Thymus (tissue), 11 donors: Measurements from ENCODE around the gene GTF2H2C. TPM values are rescaled to one million over a fixed set of nuclear protein-coding genes. Genes with fewer than 3 reads are reported as not detected.
A peak's percentile ranks its signal among the peaks of the same experiment; 100 is the strongest.
"Not testable (repeated sequence)": the region's sequence is repeated elsewhere in the genome, so short reads cannot be mapped to it uniquely, and the experiment has no call there.

Source experiments
- DNase-seq, 9 donors: peaks; one replicate each; pipeline ENCODE4 v3.0.0-alpha.2; 2013; ENCODE audit warnings: low spot score in 9 of 9, low read depth in 6 of 9, missing footprints in 1 of 9
- H3K27ac ChIP-seq, 2 donors: one replicate each; pipeline ENCODE4 v1.5.1; 2013; ENCODE audit warnings: control low read depth in 1 of 2, low read depth in 1 of 2, low read length in 1 of 2, mild to moderate bottlenecking in 1 of 2, moderate library complexity in 1 of 2
- H3K27me3 ChIP-seq, 2 donors: one replicate each; pipeline ENCODE4 v1.5.1; 2013; ENCODE audit warnings: low read length in 1 of 2; ENCODE audit not compliant: control insufficient read depth in 2 of 2, insufficient read depth in 1 of 2
- H3K36me3 ChIP-seq, 2 donors: one replicate each; pipeline ENCODE4 v1.5.1; 2013; ENCODE audit warnings: low read length in 1 of 2, mild to moderate bottlenecking in 1 of 2, moderate library complexity in 1 of 2; ENCODE audit not compliant: control insufficient read depth in 2 of 2, insufficient read depth in 2 of 2
- H3K4me1 ChIP-seq, 2 donors: one replicate each; pipeline ENCODE4 v1.5.1; 2013; ENCODE audit warnings: low read length in 2 of 2; ENCODE audit not compliant: control insufficient read depth in 2 of 2, insufficient read depth in 2 of 2
- H3K4me3 ChIP-seq, 2 donors: one replicate each; pipeline ENCODE4 v1.5.1; 2013; ENCODE audit warnings: low read length in 2 of 2, control low read depth in 1 of 2, mild to moderate bottlenecking in 1 of 2
- H3K9me3 ChIP-seq, 2 donors: one replicate each; pipeline ENCODE4 v1.5.1; 2013; ENCODE audit warnings: low read length in 1 of 2, mild to moderate bottlenecking in 1 of 2; ENCODE audit not compliant: control insufficient read depth in 2 of 2, insufficient read depth in 1 of 2
- WGBS: extraction: QIAGEN DNeasy Blood & Tissue Kit; methylation state at CpG from one replicate; pipeline ENCODE4 v1.1.7; 2013; 5-methylcytosine and 5-hydroxymethylcytosine counted together
- polyA plus RNA-seq: library from polyadenylated mRNA; stranded (reverse); fragments of 200-250 nt; gene quantifications from one replicate; pipeline ENCODE4 v1.2.3, GENCODE V29; 2013
- total RNA-seq: library from RNA; stranded (reverse); fragments of 120-200 nt; gene quantifications from one replicate; pipeline ENCODE4 v1.2.4, GENCODE V29; 2013
- donor health status: healthy.

Gene GTF2H2C
- total and polyA plus RNA-seq, 2 donors: 27.9 to 32.0 TPM

DNA sequence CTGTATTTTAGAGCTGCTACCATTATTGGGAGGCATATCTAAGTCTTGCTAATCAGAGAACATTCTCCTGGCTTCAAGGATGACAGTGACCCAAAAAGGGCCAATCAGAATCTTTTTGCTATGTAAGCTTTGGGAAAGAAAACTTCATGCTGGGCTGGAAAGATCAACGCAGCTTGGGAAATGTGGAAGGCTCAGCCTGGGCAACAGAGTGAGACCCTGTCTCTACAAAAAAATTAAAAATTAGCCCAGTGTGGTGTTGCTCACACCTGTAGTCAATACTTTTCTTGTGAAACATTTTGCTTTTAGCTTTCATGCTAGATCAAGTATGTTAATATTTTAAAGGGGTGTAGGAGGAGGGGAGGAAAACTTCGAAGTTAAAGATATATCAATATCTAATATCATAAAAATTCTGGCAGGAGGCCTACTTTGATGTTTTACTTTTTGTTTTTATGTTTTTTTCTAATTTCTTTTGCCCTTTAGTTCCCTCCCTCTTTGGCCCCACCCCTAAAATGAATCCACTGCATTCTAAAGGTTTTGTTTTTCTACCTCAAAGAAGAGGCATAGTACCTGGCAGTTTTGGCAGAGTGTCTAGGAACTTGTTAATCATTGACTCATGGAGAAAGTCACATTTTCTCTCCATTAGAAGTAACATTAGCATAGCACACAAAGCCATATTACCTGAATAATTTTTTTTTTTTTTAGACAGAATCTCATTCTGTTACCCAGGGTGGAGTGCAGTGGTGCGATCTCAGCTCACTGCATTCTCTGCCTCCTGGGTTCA, 17.0 kb upstream of the GTF2H2C start:
- H3K27me3 ChIP-seq, H3K9me3 ChIP-seq, DNase-seq, H3K4me3 ChIP-seq, H3K36me3 ChIP-seq, H3K4me1 ChIP-seq, H3K27ac ChIP-seq: not testable (repeated sequence)
- no CpG with 5 or more reads among the region's 3 CpGs for WGBS

DNA sequence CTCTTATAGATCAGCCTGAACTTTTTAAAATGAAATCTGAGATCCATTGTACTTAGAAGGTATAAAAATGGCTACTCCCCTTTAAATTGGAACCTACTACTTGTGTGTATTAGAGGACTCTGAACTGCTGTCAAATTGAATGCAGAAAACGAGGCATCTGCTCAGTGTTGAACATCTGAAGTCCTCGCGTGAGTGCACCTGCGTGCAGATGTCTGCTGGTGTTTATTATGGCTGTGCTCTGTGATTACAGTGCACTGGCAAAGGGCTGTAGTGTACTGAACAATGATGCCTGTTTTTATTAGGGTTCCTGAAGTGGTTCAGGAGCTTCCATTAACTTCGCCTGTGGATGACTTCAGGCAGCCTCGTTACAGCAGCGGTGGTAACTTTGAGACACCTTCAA, 15.4 kb upstream of the GTF2H2C start:
- not testable (repeated sequence) for H3K36me3 ChIP-seq, H3K4me3 ChIP-seq, DNase-seq, H3K27me3 ChIP-seq, H3K27ac ChIP-seq, H3K9me3 ChIP-seq, H3K4me1 ChIP-seq
- no CpG with 5 or more reads among the region's 7 CpGs for WGBS

DNA sequence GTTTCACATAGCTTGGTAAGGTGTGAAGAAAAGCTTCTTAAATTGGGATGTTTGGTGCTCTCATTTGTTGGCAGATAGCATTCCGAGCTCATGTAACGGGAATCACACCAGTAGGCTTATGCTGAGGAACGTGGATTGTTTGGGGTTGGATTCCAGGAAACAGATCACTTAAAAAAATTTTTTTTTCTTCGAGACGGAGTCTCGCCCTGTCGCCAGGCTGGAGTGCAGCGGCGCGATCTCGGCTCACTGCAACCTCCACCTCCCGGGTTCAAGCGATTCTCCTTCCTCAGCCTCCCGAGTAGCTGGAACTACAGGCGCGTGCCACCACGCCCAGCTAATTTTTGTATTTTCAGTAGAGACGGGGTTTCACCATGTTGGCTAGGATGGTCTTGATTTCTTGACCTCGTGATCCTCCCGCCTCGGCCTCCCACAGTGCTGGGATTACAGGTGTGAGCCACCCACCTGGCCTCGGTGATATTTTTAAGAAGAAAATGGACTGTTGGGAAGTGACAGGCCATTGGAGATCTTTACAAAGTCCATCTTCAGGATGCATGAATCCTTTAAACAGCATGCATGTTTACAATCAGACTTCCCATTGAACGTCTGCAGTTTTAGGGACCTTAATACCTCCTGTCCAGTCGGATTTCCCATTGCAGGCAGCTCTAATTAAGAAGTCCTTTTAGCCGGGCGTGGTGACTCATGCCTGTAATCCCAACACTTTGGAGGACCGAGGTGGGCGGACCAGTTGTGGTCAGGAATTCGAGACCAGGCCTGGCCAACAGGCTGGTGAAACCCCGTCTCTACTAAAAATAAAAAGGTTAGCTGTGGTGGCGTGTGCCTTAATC, 818 bp downstream of the GTF2H2C start:
- not testable (repeated sequence) for H3K9me3 ChIP-seq, H3K27me3 ChIP-seq, H3K36me3 ChIP-seq, DNase-seq, H3K27ac ChIP-seq, H3K4me1 ChIP-seq
- H3K4me3 ChIP-seq: peak overlapping the region; percentile 23 to 29
- WGBS: 49% methylated on average over 24 of the region's 31 CpGs

- H3K9me3 ChIP-seq, DNase-seq, H3K36me3 ChIP-seq, H3K27me3 ChIP-seq, H3K4me3 ChIP-seq, H3K4me1 ChIP-seq, H3K27ac ChIP-seq: not testable (repeated sequence)
- 98% methylated on average over 2 of the region's 2 CpGs for WGBS
These were observed 6.2 kb downstream of the GTF2H2C start for GRCh38 chr5:69566172-69566571.

DNA sequence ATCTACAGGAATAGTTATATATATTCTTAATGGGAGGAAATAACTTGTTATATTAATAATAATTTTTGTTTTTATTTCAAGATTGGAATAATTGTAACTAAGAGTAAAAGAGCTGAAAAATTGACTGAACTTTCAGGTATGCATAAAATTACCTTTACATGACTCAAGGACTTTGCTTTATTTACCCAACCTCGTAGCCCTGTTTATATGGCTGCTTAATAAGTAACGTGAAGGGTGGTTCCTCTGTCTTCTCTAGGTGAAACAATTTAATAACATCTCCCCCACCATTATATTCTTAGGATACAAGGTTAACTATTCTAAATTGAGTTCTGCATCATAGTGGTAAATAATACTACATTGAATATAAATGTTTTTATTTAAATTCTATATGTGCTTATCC, 8.1 kb downstream of the GTF2H2C start:
- H3K4me3 ChIP-seq, H3K9me3 ChIP-seq, H3K27me3 ChIP-seq, DNase-seq, H3K27ac ChIP-seq, H3K4me1 ChIP-seq, H3K36me3 ChIP-seq: not testable (repeated sequence)
- no CpG with 5 or more reads among the region's 2 CpGs for WGBS

DNA sequence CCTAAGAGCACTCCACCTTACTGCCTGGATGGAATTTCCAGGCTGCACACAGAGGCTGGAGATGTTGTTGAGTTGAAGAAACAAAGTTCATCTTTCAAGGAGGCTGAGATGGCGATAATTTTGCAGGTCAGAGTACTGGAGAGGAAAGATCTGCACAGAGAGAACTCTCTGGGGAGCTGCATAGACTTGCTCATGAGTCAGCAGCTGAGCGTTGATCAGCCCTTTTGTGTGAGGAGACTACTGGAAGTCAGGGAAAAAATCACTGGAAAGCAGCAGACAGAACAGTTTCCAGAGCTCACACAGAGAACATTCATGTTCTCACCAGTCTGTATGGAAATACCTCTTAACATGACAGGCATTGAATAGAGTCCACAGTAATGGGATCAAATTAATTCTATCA, 23.4 kb downstream of the GTF2H2C start:
- not testable (repeated sequence) for H3K36me3 ChIP-seq, H3K27me3 ChIP-seq, H3K27ac ChIP-seq, H3K4me3 ChIP-seq, DNase-seq, H3K4me1 ChIP-seq, H3K9me3 ChIP-seq
- no CpG with 5 or more reads among the region's 2 CpGs for WGBS

- H3K27me3 ChIP-seq, H3K4me3 ChIP-seq, H3K4me1 ChIP-seq, H3K27ac ChIP-seq, H3K9me3 ChIP-seq, H3K36me3 ChIP-seq, DNase-seq: not testable (repeated sequence)
- 87% methylated on average over 2 of the region's 7 CpGs for WGBS
These were observed 36.3 kb downstream of the GTF2H2C start for GRCh38 chr5:69596114-69596840.

- H3K27ac ChIP-seq, H3K4me1 ChIP-seq, H3K4me3 ChIP-seq, DNase-seq, H3K9me3 ChIP-seq, H3K36me3 ChIP-seq, H3K27me3 ChIP-seq: not testable (repeated sequence)
- WGBS: no CpG with 5 or more reads among the region's 6 CpGs
These were observed 42.0 kb downstream of the GTF2H2C start for GRCh38 chr5:69601947-69602346.

- H3K27ac ChIP-seq, H3K9me3 ChIP-seq, H3K27me3 ChIP-seq, H3K36me3 ChIP-seq, H3K4me1 ChIP-seq, H3K4me3 ChIP-seq, DNase-seq: not testable (repeated sequence)
- 80% methylated on average over 3 of the region's 6 CpGs for WGBS
These were observed 46.8 kb downstream of the GTF2H2C start for GRCh38 chr5:69606839-69607238.
